ENCODE results near the gene GPALPP1. TPM values are rescaled to one million over a fixed set of nuclear protein-coding genes. Genes with fewer than 3 reads are reported as not detected.

Gene GPALPP1
- total RNA-seq, 1 donor from 2014 or later: 18.5 TPM

GRCh38 chr13:45055198-45055901 lies 66.0 kb downstream of the GPALPP1 start:
- Mint-ChIP-seq H3K9me3 (ENCODE audit: unreplicated experiment) (no peaks in the 10 kb centered on the region), H3K36me3 (ENCODE audit: low read depth, unreplicated experiment) (no peaks in the 10 kb centered on the region), H3K27me3 (ENCODE audit: low read depth, unreplicated experiment) (no peaks in the 10 kb centered on the region), H3K4me1 (ENCODE audit: low read depth, unreplicated experiment) (peaks cover 16% of the 10 kb centered on the region), H3K27ac (ENCODE audit: unreplicated experiment) (peak overlapping the region; percentile 80), H3K4me3 (ENCODE audit: unreplicated experiment) (peak overlapping the region; percentile 36)
- H3K27ac ChIP-seq (ENCODE audit: low read depth, low read length): peak overlapping the region; percentile 82
- peak overlapping the region; percentile 31 for H3K4me3 ChIP-seq (ENCODE audit: insufficient read depth, low read depth, low read length)
- no peaks in the 10 kb centered on the region for H3K27me3 ChIP-seq (ENCODE audit: insufficient read depth, low read length)
- DNase-seq (ENCODE audit: low read depth) (peak; percentile 96), FAIRE-seq (peak; percentile 96)
- no peaks in the 10 kb centered on the region for H4K20me1 ChIP-seq (ENCODE audit: insufficient read depth, low read length)
- H3K4me2 ChIP-seq (ENCODE audit: low read length): peak overlapping the region; percentile 75
- H3K36me3 ChIP-seq (ENCODE audit: insufficient read depth, low read length): no peaks in the 10 kb centered on the region
- H3K4me1 ChIP-seq (ENCODE audit: insufficient read depth, low read length): peaks cover 17% of the 10 kb centered on the region
- TF ChIP-seq EZH2 (IDR thresholded peaks at IDR 0.05; ENCODE audit: insufficient read depth, low read length): no peak
- no peak overlapping the region for H2AFZ ChIP-seq (ENCODE audit: low read depth, low read length)
- H3K79me2 ChIP-seq (ENCODE audit: insufficient read depth, low read length): no peaks in the 10 kb centered on the region
- no peaks in the 10 kb centered on the region for H3K9me3 ChIP-seq (ENCODE audit: insufficient read depth, low read depth, low read length)
- peak overlapping the region; percentile 56 for H3K9ac ChIP-seq (ENCODE audit: low read length)

DNA sequence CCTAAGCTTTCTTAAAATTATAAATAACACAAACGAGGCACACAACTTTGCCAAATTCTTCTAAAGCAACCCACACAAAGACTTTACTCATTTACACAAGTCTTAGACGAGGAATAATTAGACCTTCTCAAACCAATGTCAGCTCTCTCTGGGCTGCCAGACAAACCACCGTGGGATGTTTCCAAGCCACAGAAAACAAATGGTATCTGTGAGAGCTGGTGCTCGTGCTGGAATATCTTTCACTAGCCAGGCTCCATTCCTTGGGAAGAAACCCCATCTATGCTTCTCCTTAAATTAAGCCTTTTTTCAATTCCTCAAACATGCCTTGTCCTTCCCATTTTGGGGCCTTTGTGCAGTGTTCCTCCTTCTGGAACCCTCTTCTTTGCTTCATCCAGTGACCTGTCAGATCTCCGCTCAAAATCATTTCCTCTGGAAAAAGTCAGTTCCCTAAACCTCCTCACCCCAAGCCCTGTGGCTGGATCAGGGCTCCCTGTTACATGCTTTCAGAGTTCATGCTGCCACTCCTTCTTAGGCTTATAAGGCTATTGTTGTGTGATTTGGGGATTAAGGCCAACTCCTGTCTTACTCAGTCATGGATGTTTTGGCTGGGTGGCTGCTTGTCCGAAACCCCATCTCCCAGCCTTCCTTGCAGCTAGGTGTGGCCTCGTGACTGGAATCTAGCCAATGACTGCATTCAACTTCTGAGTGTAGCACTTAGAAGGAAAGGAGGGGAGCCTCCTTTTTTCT lies 66.7 kb downstream of the GPALPP1 start:
- peak overlapping the region; percentile 36 for H3K4me3 Mint-ChIP-seq (ENCODE audit: unreplicated experiment)
- H3K9me3 Mint-ChIP-seq (ENCODE audit: unreplicated experiment): no peaks in the 10 kb centered on the region

GRCh38 chr13:45060062-45060461 lies 70.7 kb downstream of the GPALPP1 start:
- DNase-seq (ENCODE audit: low read depth) (no peak), FAIRE-seq (no peak)
- no peak overlapping the region for H3K4me3 Mint-ChIP-seq (ENCODE audit: unreplicated experiment)
- H3K36me3 ChIP-seq (ENCODE audit: insufficient read depth, low read length): no peaks in the 10 kb centered on the region
- no peak overlapping the region for H3K9ac ChIP-seq (ENCODE audit: low read length)
- H3K4me3 ChIP-seq (ENCODE audit: insufficient read depth, low read depth, low read length): no peak overlapping the region
- no peaks in the 10 kb centered on the region for H3K36me3 Mint-ChIP-seq (ENCODE audit: low read depth, unreplicated experiment)
- H3K27me3 ChIP-seq (ENCODE audit: insufficient read depth, low read length): no peaks in the 10 kb centered on the region
- peaks cover 17% of the 10 kb centered on the region for H3K4me1 ChIP-seq (ENCODE audit: insufficient read depth, low read length)
- peaks cover 16% of the 10 kb centered on the region for H3K4me1 Mint-ChIP-seq (ENCODE audit: low read depth, unreplicated experiment)
- no peaks in the 10 kb centered on the region for H3K79me2 ChIP-seq (ENCODE audit: insufficient read depth, low read length)
- TF ChIP-seq, protein P1, sequence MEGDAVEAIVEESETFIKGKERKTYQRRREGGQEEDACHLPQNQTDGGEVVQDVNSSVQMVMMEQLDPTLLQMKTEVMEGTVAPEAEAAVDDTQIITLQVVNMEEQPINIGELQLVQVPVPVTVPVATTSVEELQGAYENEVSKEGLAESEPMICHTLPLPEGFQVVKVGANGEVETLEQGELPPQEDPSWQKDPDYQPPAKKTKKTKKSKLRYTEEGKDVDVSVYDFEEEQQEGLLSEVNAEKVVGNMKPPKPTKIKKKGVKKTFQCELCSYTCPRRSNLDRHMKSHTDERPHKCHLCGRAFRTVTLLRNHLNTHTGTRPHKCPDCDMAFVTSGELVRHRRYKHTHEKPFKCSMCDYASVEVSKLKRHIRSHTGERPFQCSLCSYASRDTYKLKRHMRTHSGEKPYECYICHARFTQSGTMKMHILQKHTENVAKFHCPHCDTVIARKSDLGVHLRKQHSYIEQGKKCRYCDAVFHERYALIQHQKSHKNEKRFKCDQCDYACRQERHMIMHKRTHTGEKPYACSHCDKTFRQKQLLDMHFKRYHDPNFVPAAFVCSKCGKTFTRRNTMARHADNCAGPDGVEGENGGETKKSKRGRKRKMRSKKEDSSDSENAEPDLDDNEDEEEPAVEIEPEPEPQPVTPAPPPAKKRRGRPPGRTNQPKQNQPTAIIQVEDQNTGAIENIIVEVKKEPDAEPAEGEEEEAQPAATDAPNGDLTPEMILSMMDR (IDR thresholded peaks at IDR 0.05; ENCODE audit: insufficient read depth, low read depth, low read length): no peak
- no peak for TF ChIP-seq EZH2 (IDR thresholded peaks at IDR 0.05; ENCODE audit: insufficient read depth, low read length)
- H4K20me1 ChIP-seq (ENCODE audit: insufficient read depth, low read length): no peaks in the 10 kb centered on the region
- H3K4me2 ChIP-seq (ENCODE audit: low read length): no peak overlapping the region
- no peak overlapping the region for H3K27ac Mint-ChIP-seq (ENCODE audit: unreplicated experiment)
- no peak overlapping the region for H2AFZ ChIP-seq (ENCODE audit: low read depth, low read length)
- no peaks in the 10 kb centered on the region for H3K9me3 Mint-ChIP-seq (ENCODE audit: unreplicated experiment)
- no peaks in the 10 kb centered on the region for H3K27me3 Mint-ChIP-seq (ENCODE audit: low read depth, unreplicated experiment)
- no peaks in the 10 kb centered on the region for H3K9me3 ChIP-seq (ENCODE audit: insufficient read depth, low read depth, low read length)
- no peak overlapping the region for H3K27ac ChIP-seq (ENCODE audit: low read depth, low read length)

More for the DNA sequence above, 66.7 kb downstream of the GPALPP1 start:
- no peaks in the 10 kb centered on the region for H3K79me2 ChIP-seq (ENCODE audit: insufficient read depth, low read length)
- H3K4me3 ChIP-seq (ENCODE audit: insufficient read depth, low read depth, low read length): peak overlapping the region; percentile 31
- peak overlapping the region; percentile 66 for H2AFZ ChIP-seq (ENCODE audit: low read depth, low read length)
- H3K4me2 ChIP-seq (ENCODE audit: low read length): peak overlapping the region; percentile 75
- FAIRE-seq (no peak), DNase-seq (ENCODE audit: low read depth) (peak; percentile 88)
- no peaks in the 10 kb centered on the region for H3K27me3 Mint-ChIP-seq (ENCODE audit: low read depth, unreplicated experiment)
- H3K27ac Mint-ChIP-seq (ENCODE audit: unreplicated experiment): peak overlapping the region; percentile 80
- TF ChIP-seq, protein P1 (IDR thresholded peaks at IDR 0.05; ENCODE audit: insufficient read depth, low read depth, low read length): no peak
- no peaks in the 10 kb centered on the region for H3K36me3 Mint-ChIP-seq (ENCODE audit: low read depth, unreplicated experiment)
- no peaks in the 10 kb centered on the region for H3K9me3 ChIP-seq (ENCODE audit: insufficient read depth, low read depth, low read length)
- peaks cover 17% of the 10 kb centered on the region for H3K4me1 ChIP-seq (ENCODE audit: insufficient read depth, low read length)
- H3K9ac ChIP-seq (ENCODE audit: low read length): peak overlapping the region; percentile 56
- peak overlapping the region; percentile 82 for H3K27ac ChIP-seq (ENCODE audit: low read depth, low read length)
- no peaks in the 10 kb centered on the region for H3K36me3 ChIP-seq (ENCODE audit: insufficient read depth, low read length)
- no peaks in the 10 kb centered on the region for H3K27me3 ChIP-seq (ENCODE audit: insufficient read depth, low read length)
- H4K20me1 ChIP-seq (ENCODE audit: insufficient read depth, low read length): no peaks in the 10 kb centered on the region
- H3K4me1 Mint-ChIP-seq (ENCODE audit: low read depth, unreplicated experiment): peaks cover 16% of the 10 kb centered on the region
